GM18507 (cell line): ENCODE measurements around the gene ABCF1.

ENCODE experiments used
- DNase-seq: peaks from one replicate; pipeline ENCODE4 v3.0.0; 2011; ENCODE audit warnings: low read depth; ENCODE audit not compliant: insufficient read length; ENCODE audit errors: extremely low spot score
- FAIRE-seq: peaks from 2 replicates; lab custom pipeline; 2011; peaks lifted over from hg19 to GRCh38; lab: Jason Lieb, UNC

ABCF1 gene

DNA sequence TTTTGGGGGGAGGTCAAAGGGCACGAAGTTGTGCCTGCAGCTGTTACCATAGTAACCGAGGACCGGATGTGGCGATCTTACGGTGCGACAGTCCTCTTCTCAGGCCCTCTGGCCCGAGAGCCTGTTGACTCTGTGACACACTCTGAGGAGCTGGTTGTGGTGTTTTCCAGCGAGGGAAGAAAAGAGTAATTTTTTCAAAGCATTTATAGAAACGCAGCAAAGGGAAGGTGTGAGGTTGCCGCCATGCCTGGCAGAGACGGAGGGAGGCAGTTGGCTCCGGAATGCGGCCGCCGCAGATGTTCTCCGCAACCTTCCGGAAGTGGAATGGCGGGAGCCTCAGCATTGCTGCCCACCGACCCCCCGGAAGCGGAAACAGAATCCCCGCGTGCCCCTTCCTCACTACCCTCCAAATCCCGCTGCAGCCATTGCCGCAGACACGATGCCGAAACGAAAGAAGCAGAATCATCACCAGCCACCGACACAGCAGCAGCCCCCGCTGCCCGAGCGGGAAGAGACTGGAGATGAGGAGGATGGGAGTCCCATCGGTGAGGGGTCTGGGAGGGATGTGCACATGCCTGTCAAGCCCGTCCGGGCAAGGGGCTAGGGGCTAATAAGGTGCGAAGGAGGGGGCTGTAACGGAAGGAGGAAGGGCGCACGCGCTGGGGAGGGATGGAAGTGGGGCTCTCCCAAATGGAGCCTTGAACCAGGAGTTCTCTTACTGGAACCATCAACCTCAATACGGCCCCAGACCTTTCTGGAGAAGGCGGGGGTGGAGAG, 14.1 kb upstream of the ABCF1 start, which contains the start of gene PRR3:
Gene PRR3, plus strand, starts transcription at position 390 of the 777 bp plus-strand sequence. Its CDS starts 50 bp downstream, at position 440.
- FAIRE-seq, result peak; percentile 88
- peak; percentile 81 for DNase-seq

DNA sequence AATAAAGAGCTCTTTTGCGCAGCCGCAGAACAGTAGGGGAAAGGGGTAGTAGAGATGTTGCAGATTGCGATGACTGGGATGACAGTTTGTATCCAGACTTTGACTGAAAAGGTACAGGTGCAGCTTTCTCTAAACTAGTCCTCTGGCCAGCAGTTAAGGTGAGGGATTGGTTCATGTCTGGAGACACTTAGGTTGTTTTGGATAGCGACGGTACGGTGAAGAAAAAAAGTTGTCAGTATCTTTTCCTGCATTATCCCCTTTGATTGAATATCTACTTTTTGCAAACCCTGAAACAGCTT, 13.6 kb upstream of the ABCF1 start:
- no peak for FAIRE-seq

DNA sequence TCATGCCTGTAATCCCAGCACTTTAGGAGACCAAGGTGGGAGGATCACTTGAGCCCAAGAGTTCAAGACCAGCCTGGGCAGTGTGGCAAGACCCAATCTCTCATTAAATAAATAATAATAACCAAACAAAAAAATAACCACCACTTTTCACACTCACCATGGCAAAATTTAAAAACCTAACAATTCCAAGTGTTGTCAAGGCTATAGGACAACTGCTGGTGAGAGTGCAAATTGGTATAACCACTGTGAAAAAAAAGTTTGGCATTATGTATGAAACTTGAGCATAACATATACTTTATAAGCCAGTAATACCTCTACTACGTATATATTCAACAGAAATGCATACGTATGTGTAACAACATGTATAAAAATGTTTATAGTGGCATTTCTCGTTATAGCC, 10.3 kb upstream of the ABCF1 start:
- FAIRE-seq, result no peak
- no peak for DNase-seq

More for the DNA sequence above, 13.6 kb upstream of the ABCF1 start:
- DNase-seq, result no peak

DNA sequence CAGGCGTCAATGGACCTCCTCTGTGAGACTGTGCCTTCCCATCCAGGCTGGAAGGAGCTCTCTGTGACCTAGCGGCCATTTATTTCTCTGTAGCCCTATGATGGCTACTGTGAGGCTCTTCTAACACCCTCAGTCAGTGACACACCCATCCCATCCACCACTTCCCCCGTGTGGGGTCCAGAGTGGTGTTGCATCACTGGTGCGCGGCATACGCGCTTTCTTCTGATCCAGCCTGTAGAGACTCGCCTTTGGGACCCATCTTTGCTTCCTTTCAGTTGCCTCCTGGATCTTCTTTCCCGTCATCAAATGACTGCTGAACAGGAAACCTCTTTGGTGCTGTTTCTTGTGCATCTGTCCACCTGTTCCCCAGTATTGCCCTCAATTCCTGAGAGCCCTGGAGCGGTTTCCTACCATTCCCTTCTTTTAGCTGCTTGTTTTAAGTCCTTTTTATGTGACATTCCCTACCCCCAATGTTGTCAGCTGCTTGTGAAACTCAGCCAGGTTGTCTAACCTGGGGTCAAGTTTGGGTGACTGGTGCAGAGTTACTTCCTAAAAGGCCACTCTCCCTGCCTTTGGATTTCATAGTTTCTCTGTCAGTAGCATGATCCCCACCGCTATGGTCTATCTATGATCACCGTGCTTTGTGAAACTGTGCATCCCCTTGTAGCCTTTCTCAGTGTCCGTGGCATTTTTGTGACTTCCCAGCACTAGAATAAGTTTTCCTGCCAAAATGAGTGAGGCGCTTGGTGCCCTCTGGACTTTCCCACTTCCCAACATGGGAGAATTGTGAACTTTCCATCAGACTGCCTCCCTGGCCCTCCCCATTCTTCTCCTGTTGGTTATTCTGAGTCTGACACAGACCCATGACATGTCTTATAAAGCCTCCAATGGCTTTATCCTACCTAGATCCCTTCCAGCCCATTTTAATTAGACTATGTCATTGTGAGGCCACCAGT, 8.5 kb upstream of the ABCF1 start:
- no peak for FAIRE-seq
- DNase-seq, result no peak

DNA sequence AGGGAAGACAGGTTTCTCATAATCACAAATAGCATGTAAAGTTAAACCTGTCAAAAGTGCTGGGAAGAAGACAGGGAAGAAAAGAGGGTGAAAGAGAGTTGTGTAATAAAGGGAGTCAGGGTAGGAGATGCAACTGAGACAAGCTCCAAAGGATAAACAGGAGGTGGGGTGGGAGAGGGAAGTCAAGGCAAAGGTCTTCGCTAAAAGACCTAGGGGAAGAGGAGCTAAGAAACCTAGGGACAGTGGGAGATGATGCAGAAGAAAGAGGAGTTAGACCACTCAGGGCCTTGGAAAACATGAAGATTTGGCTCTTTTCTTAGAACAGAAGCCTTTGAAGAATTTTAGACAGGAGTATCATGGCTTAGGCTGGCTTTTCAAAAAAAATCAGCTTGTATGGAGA, 7.1 kb upstream of the ABCF1 start:
- FAIRE-seq, result no peak
- no peak for DNase-seq

DNA sequence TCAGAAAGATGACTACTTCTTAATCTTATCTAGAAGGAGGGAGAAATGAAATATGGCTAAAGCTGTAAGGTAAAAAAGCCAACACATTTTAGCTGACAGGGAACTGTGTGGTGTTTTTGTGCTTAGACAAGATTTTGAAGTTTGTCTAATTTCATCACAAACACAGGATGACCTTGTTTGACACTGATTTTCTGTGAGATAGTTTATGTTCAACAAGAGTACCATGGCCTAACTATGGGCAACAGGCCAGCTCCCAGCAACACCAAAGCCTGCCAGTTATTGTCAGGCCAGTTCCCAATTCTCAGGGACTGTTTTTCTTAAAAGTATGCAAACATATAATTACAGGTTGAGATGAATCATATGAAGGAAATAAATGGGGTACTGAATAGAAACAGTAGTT, 5.5 kb upstream of the ABCF1 start:
- FAIRE-seq (no peak), DNase-seq (no peak)

DNA sequence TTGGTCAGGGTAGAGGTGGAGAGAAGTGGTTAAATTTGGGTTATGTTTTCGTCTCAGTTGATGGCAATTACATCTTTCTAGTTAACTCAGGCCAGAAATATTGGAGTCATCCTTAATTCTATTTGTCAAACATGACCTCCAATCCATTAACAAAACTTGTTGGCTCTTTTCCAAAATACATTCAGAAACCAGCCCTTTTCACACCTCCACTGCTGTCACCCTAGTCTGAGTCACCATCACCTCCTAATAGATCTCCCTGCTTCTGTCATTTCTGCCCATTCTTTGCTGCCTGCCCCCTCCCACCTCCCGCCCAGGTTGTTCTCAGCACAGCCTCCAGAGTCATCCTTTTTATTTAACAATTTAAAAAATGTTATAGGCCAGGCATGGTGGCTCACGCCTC, 3.0 kb upstream of the ABCF1 start:
- FAIRE-seq, result no peak

DNA sequence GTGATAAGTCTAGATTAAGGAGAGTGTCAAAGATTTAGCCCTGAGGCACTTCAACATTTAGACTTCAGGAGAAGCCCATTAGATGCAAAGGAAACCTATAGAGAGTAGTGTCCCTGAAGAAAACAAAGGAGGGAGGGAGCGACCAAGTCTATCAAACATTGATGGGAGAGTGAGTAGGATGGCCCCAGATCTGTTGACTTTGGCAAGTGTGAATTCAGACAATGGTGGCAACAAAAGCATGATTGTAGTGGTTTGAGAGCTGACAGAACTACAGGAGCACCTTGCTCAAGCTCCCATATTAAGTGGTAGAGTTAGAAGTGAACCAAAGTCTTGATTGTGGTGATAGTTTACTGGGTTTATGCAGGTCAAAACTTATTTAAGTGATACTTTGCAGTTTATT, 979 bp upstream of the ABCF1 start:
- DNase-seq (no peak), FAIRE-seq (no peak)

More for the DNA sequence above, 3.0 kb upstream of the ABCF1 start:
- no peak for DNase-seq

DNA sequence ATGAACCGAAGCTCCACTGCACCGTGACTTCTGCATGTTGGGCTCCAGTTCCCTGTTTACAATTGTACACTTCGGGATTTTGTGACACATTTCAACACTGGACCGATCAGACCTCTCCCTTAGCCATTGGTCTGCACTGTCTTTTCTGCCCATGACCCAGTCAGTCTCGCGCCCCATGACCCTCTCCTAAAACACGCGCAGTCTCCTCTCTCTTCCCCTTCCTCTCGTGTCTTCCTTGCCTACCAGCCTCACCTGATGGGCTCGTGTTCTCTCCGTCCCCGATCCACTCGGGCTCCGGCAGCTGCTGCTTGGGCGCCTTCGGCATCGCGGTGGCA, 535 bp upstream of the ABCF1 start:
- FAIRE-seq, result no peak
- no peak for DNase-seq

DNA sequence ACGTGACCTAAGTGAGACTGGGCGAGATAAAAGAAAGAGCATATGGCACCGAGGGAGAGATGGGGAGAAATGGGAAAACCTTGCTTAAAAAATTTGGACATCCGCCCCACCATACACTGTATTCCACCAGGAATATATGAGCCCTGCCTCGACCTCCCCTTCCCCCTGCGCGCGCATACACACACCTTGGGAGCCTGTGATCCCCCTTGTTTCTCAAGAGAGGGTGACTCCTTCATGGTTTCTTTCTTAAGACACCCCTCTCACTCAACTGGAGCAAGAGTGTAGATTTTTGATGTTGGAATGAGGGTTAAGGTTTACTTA, 480 bp downstream of the ABCF1 start:
- DNase-seq (no peak), FAIRE-seq (no peak)

DNA sequence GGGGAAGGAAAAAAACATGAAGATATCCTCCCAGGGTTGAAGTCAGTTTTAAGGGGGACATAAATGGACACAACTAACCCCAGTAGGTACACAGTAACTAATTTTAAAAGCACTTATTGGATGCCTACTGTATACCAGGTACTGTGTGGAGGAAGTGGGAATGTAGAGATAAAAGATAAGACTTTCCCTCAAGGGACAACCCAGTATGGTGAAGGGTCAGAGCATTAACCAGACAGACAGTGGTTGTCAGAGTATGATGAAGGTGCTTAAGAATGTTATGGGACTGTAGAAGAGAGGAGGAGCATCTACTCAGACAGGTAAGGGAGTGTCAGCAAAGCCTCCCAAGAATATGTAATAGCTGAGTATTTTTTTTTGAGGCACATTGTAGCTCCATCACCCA, 906 bp downstream of the ABCF1 start:
- no peak for FAIRE-seq
- DNase-seq, result no peak

DNA sequence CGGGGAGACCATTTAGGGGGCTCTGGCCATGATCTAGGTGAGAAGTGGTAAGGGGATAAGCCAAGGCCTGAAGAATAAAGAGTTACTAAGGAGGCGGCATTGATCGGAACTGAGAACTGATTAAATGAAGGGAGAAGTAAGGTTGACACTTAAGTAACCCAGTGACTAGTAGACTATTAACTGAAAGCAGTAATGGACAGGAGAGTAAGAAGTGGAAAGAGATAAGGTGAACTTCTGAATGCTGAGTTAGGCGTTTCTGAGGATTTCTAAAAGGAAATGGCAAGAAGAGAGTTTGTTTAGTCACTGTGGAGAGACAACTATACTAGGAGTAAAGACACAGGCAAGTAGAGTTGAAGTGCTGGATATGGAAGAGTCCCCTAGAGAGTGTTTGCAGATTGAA, 1.9 kb downstream of the ABCF1 start:
- DNase-seq (no peak), FAIRE-seq (no peak)

DNA sequence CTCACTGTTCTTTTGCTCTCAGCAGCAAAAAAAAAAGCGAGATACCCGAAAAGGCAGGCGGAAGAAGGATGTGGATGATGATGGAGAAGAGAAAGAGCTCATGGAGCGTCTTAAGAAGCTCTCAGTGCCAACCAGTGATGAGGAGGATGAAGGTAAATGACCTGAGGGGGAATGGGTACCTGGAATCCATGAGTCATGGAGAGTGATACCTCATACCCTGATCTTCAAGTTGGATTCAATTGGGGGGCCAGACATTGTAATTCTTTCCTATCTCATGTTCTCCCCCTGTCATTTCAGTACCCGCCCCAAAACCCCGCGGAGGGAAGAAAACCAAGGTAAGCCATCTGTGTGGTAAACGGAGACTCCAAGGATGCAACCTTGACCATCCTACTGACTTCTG, 6.8 kb downstream of the ABCF1 start:
- DNase-seq (no peak), FAIRE-seq (no peak)

DNA sequence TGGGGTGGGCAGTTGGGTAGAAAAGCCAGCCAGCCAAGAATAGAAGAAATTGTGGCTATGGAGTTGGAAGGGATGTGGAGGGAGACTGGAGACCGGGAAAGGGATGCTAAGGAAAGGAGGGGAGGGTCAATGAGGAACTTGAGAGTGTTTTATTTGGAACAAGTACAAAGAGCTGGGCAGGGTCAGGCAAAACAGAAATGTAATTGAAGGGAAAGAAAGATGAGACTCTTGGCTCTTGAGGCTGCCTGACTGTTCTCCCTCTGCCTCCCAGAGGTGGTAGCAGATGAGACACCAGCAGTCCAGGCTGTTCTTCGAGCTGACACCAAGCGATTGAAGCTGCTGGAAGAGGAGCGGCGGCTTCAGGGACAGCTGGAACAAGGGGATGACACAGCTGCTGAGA, 12.7 kb downstream of the ABCF1 start:
- FAIRE-seq (no peak), DNase-seq (no peak)

DNA sequence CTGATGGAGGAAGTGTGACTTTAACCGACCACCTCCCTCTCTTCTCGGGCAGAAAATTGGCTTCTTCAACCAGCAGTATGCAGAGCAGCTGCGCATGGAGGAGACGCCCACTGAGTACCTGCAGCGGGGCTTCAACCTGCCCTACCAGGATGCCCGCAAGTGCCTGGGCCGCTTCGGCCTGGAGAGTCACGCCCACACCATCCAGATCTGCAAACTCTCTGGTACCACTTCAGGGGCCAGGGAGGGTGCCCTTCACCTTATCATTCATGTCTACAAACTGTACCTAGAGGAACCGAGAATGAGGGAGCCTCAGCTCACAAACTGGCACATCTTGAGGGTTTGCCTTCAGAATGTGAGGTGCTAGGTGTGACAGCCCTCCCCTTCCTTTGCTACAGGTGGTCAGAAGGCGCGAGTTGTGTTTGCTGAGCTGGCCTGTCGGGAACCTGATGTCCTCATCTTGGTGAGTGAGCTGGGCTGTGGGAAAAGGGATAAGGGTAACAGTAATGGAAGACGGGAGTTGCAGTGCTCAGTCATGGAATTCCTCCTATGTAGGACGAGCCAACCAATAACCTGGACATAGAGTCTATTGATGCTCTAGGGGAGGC, 18.6 kb downstream of the ABCF1 start:
- DNase-seq, result no peak
- no peak for FAIRE-seq

DNA sequence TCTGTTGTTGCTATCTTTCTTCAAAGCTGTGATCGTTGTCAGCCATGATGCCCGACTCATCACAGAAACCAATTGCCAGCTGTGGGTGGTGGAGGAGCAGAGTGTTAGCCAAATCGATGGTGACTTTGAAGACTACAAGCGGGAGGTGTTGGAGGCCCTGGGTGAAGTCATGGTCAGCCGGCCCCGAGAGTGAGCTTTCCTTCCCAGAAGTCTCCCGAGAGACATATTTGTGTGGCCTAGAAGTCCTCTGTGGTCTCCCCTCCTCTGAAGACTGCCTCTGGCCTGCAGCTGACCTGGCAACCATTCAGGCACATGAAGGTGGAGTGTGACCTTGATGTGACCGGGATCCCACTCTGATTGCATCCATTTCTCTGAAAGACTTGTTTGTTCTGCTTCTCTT, 19.3 kb downstream of the ABCF1 start:
- no peak for DNase-seq
- FAIRE-seq, result no peak

DNA sequence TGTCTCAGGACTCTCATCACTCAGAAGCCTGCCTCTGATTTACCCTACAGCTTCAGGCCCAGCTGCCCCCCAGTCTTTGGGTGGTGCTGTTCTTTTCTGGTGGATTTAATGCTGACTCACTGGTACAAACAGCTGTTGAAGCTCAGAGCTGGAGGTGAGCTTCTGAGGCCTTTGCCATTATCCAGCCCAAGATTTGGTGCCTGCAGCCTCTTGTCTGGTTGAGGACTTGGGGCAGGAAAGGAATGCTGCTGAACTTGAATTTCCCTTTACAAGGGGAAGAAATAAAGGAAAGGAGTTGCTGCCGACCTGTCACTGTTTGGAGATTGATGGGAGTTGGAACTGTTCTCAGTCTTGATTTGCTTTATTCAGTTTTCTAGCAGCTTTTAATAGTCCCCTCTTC, 19.8 kb downstream of the ABCF1 start:
- no peak for DNase-seq

DNA sequence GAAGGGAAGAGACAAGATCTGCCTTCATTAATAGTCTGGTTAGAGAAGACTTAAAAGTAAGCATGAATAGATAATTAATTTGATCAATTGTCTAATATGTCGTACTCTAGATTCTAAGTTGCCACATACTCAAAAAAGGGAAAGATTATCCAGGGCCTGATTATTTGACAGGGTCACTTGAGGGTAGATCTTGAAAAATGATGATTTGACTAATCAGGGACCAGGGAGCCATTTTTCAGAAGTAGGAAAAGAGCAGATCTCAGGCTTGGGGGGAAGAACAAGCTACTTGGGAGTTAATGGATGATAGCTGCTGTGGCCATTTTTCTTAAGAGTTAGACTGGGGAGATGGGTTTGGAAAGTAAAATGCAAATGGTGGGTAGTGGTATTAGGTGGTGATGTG, 21.0 kb downstream of the ABCF1 start:
- FAIRE-seq (no peak), DNase-seq (no peak)

More for the DNA sequence above, 19.8 kb downstream of the ABCF1 start:
- FAIRE-seq, result no peak

DNA sequence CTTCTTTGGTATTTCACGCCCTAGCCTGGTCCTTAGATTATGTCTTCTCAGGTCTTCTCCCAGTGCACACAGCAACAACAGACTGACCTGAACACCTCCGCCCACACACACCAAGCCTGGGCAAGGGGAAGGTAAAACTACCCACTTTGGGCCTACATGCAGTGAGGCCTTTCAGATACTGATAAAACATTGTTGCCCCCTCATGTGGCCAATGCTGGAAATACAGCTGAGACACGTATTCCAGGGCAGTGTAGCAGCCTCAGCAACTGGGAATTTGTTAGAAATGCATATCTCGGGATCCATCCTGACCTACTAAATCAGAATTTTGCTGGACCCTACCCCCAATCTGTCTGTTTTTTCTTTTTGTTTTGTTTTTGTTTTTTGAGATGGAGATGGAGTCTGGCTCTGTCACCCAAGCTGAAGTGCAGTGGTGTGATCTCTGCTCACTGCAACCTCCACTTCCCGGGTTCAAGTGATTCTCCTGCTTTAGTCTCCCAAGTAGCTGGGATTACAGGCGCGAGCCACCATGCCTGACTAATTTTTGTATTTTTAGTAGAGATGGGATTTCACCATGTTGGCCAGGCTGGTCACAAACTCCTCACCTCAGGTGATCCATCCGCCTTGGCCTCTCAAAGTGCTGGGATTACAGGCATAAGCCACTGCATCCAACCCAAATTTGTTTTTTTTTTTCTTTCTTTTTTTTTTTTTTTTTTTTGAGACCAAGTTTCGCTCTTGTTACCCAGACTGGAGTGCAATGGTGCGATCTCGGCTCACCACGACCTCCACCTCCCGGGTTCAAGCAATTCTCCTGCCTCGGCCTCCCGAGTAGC, 26.3 kb downstream of the ABCF1 start:
- DNase-seq (peak; percentile 50), FAIRE-seq (peak; percentile 80)
